NCI-H345 treated with DMSO at 0.1 percent for 48 hours (cell line): Measurements from ENCODE around the gene FBXL20.

ENCODE experiments used
- DNase-seq: peaks from one replicate; lab custom pipeline; 2025; ENCODE audit not compliant: unreplicated experiment; lab: John Stamatoyannopoulos, UW

The FBXL20 gene

DNA sequence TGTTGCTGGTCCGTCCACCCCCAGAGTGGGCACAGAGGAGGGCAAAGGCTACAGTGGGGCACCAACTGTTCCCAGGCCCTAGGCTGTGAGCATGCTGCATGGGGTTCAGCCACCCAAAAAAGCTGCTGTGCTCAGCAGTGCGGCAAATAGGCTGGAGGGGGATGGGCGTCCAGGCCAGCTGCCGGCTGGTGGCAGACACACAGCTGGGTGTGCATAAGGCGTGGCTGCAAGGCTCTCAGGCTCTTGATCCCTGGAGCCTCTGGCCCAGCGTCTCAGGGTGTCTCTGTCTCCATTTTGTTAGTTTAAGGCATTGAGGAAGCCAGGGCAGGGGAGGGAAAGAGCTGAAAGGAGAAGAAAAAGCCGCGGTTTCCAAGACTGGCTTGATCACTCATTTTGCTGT is 192.5 kb downstream of the FBXL20 start:
- DNase-seq, result no peak

DNA sequence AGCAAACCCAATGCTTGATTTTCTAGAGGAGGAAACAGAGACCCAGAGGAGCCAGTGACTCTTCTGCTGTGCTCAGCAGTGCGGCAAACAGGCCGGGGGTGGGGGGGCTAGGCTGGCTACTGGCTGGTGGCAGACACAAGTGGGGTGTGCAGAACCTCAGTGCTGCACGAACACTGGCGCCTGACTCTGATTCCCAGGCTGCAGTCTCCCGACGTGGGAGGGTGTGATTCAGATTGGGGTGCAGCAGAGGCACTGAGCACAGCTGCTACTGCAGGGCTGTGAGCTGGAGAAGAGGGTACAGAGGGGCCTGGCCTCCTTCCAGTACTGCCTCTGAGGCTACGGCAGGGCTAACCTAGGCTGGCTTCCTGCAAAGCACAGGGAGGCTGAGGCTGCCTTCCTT is 193.3 kb downstream of the FBXL20 start:
- no peak for DNase-seq

DNA sequence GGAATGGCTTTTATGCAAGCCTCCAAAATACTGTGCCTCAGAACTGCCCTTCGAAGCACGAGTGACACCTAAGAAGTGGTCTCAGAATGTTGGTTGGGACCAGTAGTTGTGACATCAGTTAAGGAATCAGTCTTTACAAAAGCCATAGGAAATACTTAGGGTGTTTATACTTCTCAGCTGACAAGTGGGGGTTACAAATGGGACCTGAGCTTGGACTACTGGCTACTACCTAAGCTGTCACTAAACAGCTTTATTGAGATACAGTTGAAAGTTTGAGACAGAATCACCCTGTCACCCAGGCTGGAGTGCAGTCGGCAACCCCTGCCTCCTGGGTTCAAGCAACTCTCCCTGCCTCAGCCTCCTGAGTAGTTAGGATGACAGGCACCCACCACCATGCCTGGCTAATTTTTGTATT is 196.3 kb downstream of the FBXL20 start:
- no peak for DNase-seq

DNA sequence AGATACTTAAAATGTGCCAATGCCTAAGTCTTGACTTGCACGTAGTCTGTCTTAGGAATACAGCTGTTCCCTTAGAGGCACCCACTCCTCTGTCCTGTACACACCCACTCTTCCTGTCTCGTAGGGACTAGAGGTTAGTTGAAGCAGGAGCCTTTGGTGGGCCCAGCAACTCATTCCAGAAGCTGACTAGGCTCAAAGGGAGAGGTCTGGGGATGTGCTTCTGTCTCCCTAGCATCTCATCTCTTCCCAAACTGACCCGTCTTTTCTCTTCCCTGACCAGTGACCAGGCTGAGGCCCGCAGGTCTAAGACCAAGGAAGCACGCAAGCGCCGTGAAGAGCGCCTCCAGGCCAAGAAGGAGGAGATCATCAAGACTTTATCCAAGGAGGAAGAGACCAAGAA is 197.2 kb downstream of the FBXL20 start:
- DNase-seq, result no peak
